Forelimb muscle (tissue), 1 donor: Measurements from ENCODE around the gene BDH1. TPM values are rescaled to one million over a fixed set of nuclear protein-coding genes. Genes with fewer than 3 reads are reported as not detected.
A peak's percentile ranks its signal among the peaks of the same experiment; 100 is the strongest.
"Not testable (repeated sequence)": the region's sequence is repeated elsewhere in the genome, so short reads cannot be mapped to it uniquely, and the experiment has no call there.

ENCODE experiments used
- DNase-seq: peaks from one replicate; pipeline ENCODE4 v3.0.0-alpha.2; 2013; ENCODE audit warnings: low read depth
- polyA plus RNA-seq: library from polyadenylated mRNA; unstranded; fragments of 120-200 nt; gene quantifications from one replicate; pipeline ENCODE4 v1.2.1, GENCODE V29; 2013; ENCODE audit not compliant: insufficient read length

BDH1 gene
- polyA plus RNA-seq, 1 donor, result 4.1 TPM

GRCh38 chr3:197578376-197578775 is 22.6 kb upstream of the BDH1 start:
- DNase-seq, result no peak

DNA sequence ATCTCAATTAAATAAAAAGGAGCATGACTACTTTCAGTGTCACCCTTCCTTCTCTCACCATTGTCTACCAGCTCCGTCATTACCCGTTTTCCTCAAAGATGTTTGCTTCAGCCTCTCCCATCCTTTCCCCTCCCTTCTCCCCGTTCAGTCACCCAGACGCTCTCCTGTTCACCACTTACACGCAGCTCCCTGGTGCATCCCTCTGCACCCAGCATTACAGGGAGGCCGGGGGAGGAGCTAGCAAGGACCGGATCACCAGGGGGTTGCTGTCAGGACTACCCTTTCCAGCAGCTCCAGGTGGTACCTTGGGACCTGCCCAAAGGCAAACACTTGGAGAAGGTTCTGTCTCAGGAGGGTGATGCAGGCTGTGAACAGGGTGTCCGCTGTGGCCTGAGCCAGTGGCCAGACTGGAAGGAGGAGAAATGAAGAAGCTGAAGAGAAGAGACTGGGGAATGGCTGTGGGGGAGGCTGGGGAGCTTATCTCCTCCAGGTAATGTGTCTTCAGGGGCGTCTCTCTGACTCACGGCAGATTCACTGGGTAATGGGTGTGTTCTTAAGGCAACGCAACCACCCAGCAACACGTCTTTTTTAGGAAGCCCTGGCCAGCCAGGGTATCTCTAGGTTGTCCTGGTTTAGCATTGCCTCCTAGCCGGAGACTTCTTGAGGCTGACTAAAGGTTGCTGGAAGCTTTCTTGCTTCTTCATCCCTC is 21.8 kb upstream of the BDH1 start:
- DNase-seq, result no peak

DNA sequence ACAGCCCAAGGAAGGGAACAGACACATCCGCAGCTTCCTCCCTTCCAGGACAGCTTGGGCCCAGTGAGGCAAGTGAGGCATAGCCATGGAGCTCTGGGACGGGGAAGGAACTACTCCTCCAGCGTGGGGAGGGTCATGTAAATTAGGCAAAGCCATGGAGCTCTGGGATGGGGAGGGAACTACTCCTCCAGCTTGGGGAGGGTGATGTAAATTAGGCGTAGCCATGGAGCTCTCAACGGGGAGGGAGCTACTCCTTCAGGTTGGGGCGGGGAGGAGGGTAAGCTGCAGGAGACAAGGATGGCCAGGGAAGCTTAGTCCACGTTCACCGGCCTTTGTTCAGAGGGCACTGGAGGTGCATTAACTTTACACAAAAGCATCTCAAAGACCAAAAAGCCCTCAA is 21.1 kb upstream of the BDH1 start:
- no peak for DNase-seq

DNA sequence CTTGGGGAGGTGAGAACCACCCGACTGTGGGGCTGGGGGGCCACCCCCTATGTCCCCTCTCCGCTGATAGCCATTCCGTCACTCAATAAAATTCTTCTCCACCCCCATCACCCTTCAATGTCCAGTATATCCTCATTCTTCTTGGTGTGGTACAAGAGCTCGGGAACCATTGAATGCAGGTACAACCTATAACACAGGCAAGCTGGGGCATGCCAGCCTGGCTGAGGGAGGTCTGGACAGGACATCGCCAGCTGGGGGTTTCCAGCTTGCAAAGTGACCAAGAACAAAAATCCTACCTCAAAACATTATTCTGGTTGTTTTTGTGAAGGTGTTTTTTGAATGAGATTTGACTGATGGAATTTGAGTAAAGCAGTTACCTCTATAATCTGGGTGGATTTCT is 19.6 kb upstream of the BDH1 start:
- DNase-seq, result no peak

GRCh38 chr3:197574396-197574991 is 18.7 kb upstream of the BDH1 start:
- not testable (repeated sequence) for DNase-seq

GRCh38 chr3:197573048-197573767 is 17.4 kb upstream of the BDH1 start:
- no peak for DNase-seq

DNA sequence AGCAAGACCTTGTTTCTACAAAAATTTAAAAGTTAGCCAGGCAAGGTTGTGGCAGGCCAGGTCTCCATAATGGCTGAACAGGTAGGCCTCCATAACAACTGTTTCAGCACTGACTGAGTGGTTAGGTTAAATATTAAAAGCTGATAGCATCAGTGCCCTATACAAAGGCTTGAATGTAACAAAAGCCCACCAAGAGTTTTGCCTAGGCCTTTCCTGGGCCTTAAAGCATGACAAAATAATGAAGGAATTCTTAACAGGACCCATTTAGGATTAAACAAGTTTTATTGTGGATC is 16.1 kb upstream of the BDH1 start:
- DNase-seq, result not testable (repeated sequence)

DNA sequence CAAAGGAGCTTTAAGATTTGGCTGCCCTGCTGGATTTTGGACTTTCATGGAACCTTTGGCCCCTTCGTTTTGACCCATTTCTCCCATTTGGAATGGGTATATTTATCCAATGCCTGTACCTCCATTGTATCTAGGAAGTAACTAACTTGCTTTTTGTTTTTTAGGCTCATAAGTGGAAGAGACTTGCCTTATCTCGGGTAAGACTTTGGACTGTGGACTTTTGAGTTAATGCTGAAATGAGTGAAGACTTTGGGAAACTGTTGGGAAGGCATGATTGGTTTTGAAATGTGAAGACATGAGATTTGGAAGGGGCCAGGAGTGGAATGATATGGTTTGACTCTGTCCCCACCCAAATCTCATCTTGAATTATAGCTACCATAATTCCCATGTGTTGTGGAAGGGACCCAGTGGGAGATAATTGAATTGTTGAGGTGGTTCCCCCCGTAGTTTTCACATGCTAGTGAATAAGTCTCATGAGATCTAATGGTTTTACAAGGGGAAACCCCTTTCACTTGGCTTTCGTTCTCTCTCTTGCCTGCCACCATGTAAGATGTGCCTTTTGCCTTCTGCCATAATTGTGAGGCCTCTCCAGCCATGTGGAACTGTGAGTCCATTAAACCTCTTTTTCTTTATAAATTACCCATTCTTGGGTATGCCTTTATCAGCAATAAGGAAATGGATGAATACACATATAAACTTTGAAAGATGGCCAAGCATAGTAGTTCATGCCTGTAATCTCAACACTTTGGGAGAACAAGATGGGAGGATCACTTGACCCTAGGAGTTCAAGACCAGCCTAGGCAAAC is 15.5 kb upstream of the BDH1 start:
- DNase-seq, result not testable (repeated sequence)

- DNase-seq, result not testable (repeated sequence)
Measured at GRCh38 chr3:197569433-197569832, 13.7 kb upstream of the BDH1 start.

DNA sequence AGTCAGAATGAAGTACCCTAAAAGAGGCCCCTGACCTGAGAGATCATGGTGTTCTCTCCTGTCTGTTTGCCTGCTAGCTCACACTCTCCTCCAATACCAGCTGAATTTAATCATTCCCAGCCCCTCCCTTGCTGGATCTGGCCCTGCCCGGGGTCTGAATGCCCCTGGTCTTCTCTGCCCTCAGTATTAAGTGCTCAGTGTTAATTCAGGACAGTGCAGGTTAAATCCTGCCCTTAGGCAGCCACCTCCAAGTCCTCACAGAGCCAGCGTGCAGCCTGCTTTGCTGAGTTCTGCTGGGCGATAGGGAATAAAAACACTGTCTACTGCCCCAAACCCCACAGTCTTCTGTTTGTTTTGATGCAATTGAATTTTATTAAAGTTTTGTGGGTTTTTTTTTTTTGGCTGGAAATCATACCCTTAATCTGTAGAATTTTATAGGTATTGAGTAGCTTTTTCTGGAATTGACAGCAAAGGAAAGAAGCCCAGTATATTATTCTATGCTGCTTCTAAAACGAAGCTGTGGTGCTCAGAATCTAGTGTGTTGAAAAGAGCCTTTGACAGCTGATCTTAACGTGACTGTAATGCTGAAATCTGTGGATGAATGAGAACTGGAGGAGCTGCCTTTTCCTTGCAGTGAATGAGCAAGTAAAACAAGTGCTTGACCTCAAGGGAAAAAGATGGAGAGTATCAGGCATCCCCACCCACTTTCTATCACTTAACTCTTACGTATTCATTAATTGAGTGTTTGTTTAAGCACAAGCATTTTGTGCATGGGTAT is 12.3 kb upstream of the BDH1 start:
- DNase-seq, result no peak

GRCh38 chr3:197566155-197566554 is 10.4 kb upstream of the BDH1 start:
- DNase-seq, result not testable (repeated sequence)

- no peak for DNase-seq
Measured at GRCh38 chr3:197564097-197564843, 8.5 kb upstream of the BDH1 start.

DNA sequence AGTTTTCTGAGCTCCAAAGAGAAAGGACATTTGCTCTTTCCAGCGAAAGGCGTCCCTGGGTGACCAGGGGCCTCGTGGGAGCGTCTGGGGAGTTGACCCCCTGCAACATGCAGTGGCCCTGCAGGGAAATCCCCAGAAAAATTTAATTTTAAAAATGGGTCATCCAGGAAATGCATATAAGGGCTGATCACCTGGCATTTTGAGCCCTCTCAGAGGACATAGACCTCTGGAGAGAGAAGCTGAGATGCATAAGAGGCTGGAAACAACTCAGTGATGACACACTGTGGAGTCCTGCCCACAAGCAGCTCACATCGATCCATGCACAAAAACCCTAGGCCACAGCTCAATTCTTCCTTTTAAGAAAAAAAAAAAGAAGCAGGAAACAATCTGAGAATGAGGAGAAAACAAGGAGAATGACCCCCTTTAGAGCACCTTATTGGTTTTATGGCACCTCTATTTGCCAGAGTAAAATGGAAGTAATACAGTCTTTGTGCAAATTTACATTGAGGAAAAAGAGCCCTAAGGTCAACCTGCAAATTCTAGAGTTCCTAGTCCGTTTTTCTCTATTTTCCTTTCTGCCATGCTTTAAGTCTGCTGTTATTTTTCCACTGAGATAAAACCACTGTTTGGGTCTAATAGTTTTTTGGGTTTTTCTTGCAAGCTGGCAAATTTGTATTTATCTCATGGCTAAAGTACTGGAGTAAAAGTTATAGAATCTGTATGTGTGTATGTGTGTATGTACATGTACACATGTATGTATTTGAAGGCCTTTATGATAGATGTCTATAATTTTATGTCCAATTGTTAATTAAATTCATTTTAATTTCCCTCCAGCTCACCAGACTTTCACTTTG is 6.9 kb upstream of the BDH1 start:
- no peak for DNase-seq

DNA sequence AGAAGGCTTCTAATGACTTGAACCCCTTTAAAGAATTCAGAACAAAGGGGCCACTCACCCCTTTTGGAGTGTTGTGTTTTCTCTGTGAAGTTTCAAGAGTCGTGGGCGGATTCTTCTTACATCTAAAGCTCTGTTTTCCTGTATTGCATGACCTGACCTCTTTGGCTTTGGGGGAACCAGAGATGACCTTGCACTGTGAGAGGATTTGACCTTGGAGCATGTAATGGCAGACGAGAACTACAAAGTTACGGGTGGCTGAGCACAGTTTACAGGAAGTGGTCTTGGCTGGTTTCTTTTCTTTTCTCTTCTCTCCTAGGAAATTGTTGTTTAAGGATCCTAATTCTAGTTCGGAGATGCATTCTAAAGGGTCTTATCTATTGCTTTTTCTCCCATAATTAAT is 6.2 kb upstream of the BDH1 start:
- DNase-seq, result no peak

- no peak for DNase-seq
Measured at GRCh38 chr3:197559651-197560050, 3.9 kb upstream of the BDH1 start.

DNA sequence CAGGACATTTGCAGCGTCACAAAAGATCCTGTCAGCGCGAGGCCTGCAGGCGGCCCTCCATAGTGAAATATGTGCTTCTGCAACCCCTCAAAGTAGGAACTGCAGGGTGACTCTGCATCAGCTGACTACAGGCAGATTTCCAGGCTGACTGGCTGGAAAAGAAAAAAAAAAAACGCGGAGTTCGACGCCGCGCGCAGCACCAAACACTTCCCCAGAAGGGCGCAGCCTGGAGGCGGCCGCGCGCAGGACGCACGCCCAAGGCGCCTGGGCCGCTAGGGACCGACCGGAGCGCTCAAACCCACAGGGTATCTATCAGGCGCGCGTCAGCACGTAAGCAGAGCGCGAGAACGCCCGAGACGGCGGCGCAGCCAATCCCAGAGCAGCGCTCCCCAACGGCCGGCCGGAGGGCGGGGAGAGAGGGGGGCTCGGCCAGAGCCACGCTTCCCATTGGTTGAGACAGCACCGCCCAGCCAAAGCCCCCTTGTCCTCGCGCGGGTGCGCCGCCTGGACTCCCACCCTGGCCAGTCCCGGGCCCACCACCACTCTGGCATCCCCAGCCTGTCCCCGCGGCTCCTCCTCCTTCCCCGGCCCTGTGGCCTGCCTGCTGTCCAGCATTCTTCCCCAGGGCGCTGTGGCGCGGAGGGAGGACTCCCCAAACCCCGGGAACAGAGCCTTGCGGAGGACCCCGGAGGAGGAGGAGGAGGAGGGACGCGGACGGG is 1.0 kb downstream of the BDH1 start:
- DNase-seq, result peak; percentile 68

DNA sequence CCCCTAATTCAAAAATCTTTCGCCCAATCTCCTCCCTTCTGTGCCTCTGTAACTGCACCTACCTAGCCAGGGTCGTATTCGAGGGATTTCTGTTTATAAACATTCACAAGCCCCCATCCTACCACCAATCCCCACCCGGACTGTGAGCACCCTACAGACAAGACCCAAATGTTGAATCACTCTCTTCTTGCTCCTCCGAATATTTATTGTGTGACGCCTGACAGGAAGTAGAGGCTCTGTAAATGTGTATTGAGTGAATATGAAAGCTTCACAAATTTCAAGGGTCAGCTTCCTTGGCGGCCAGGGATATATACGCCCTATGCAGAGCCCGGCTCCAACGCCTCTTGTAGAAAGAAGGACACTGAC is 1.6 kb downstream of the BDH1 start:
- no peak for DNase-seq

- DNase-seq, result no peak
Measured at GRCh38 chr3:197552198-197552597, 3.6 kb downstream of the BDH1 start.

DNA sequence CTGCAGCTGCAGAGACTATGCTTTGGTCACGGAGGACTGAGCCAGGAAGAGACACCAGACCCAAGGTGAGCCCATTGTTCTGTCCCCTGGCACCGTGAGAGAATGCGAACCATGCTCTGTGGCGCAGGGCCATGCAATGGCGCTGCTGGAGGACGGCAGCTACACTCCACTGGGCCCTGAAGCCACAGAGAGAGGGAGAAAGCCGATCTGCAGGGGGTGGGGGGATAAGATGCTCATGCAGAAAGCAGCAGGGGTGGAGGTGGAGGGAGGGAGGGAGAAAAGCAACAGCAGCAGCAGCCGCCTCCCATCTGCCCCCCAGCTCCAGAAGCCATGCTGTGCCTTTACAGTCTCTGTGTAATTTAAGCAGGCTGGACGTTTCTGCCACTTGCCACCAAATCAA is 5.3 kb downstream of the BDH1 start:
- no peak for DNase-seq
